Muscle layer of colon (tissue), 2 donors: Measurements from ENCODE around the gene CD300A.
A peak's percentile ranks its signal among the peaks of the same experiment; 100 is the strongest.

Experiments
- H3K27ac ChIP-seq: one replicate; pipeline ENCODE4 v1.7.0; 2013; ENCODE audit warnings: low read depth, mild to moderate bottlenecking, low read length, moderate library complexity
- H3K27me3 ChIP-seq, 2 donors: one replicate each; pipeline ENCODE4 v1.7.0; 2013; ENCODE audit warnings: low read length in 2 of 2, mild to moderate bottlenecking in 2 of 2; ENCODE audit not compliant: insufficient read depth in 2 of 2, control insufficient read depth in 1 of 2
- H3K36me3 ChIP-seq: one replicate; pipeline ENCODE4 v1.7.0; 2013; ENCODE audit warnings: mild to moderate bottlenecking, low read length; ENCODE audit not compliant: insufficient read depth
- H3K4me1 ChIP-seq: one replicate; pipeline ENCODE4 v1.7.0; 2013; ENCODE audit warnings: mild to moderate bottlenecking, low read length; ENCODE audit not compliant: insufficient read depth
- H3K4me3 ChIP-seq, 2 donors: one replicate each; pipeline ENCODE4 v1.7.0; 2013; ENCODE audit warnings: low read length in 2 of 2, low read depth in 1 of 2, mild to moderate bottlenecking in 1 of 2, moderate library complexity in 1 of 2
- H3K9ac ChIP-seq: one replicate; pipeline ENCODE4 v1.7.0; 2013; ENCODE audit warnings: low read length
- H3K9me3 ChIP-seq: one replicate; pipeline ENCODE4 v1.7.0; 2013; ENCODE audit warnings: mild to moderate bottlenecking, low read length
- donor health status: abdominal sarcoma.
- donor health status: Adenocarcinoma of cecum.

Gene CD300A

GRCh38 chr17:74442670-74443515, 23.5 kb upstream of the CD300A start:
- peak overlapping the region in 1 of 2 donors; percentile 35 for H3K4me3 ChIP-seq
- H3K36me3 ChIP-seq, result no peaks in the 10 kb centered on the region
- peak overlapping the region; percentile 43 for H3K27ac ChIP-seq
- H3K9me3 ChIP-seq, result no peaks in the 10 kb centered on the region
- no peak overlapping the region for H3K9ac ChIP-seq
- H3K27me3 ChIP-seq, result no peaks in the 10 kb centered on the region
- H3K4me1 ChIP-seq, result peaks cover 23% of the 10 kb centered on the region

GRCh38 chr17:74443516-74444296, 22.7 kb upstream of the CD300A start:
- Histone ChIP-seq H3K36me3 (no peaks in the 10 kb centered on the region), H3K9me3 (no peaks in the 10 kb centered on the region), H3K9ac (no peak overlapping the region), H3K27me3 (no peaks in the 10 kb centered on the region), H3K27ac (peak overlapping the region; percentile 7), H3K4me1 (peaks cover 23% of the 10 kb centered on the region), H3K4me3 (peak overlapping the region in 1 of 2 donors; percentile 35)

GRCh38 chr17:74444406-74444805, 22.0 kb upstream of the CD300A start:
- Histone ChIP-seq H3K9ac (no peak overlapping the region), H3K27ac (no peak overlapping the region), H3K4me3 (no peak overlapping the region), H3K27me3 (no peaks in the 10 kb centered on the region), H3K4me1 (peaks cover 23% of the 10 kb centered on the region), H3K9me3 (no peaks in the 10 kb centered on the region), H3K36me3 (no peaks in the 10 kb centered on the region)

GRCh38 chr17:74445158-74445557, 21.3 kb upstream of the CD300A start:
- Histone ChIP-seq H3K27me3 (no peaks in the 10 kb centered on the region), H3K4me1 (peaks cover 23% of the 10 kb centered on the region), H3K27ac (no peak overlapping the region), H3K9ac (no peak overlapping the region), H3K36me3 (no peaks in the 10 kb centered on the region), H3K4me3 (no peak overlapping the region), H3K9me3 (no peaks in the 10 kb centered on the region)

GRCh38 chr17:74446551-74447500, 19.6 kb upstream of the CD300A start:
- no peaks in the 10 kb centered on the region for H3K9me3 ChIP-seq
- no peaks in the 10 kb centered on the region for H3K36me3 ChIP-seq
- H3K4me1 ChIP-seq, result peaks cover 23% of the 10 kb centered on the region
- H3K27me3 ChIP-seq, result no peaks in the 10 kb centered on the region
- H3K27ac ChIP-seq, result no peak overlapping the region
- no peak overlapping the region for H3K9ac ChIP-seq
- H3K4me3 ChIP-seq, result no peak overlapping the region

GRCh38 chr17:74447628-74448159, 18.7 kb upstream of the CD300A start:
- H3K4me3 ChIP-seq, result no peak overlapping the region
- H3K27me3 ChIP-seq, result no peaks in the 10 kb centered on the region
- peaks cover 17% of the 10 kb centered on the region for H3K4me1 ChIP-seq
- H3K9ac ChIP-seq, result no peak overlapping the region
- H3K36me3 ChIP-seq, result no peaks in the 10 kb centered on the region
- no peaks in the 10 kb centered on the region for H3K9me3 ChIP-seq
- H3K27ac ChIP-seq, result no peak overlapping the region

- H3K4me1 ChIP-seq, result peaks cover 13% of the 10 kb centered on the region
- H3K4me3 ChIP-seq, result no peak overlapping the region
- no peaks in the 10 kb centered on the region for H3K9me3 ChIP-seq
- H3K27me3 ChIP-seq, result no peaks in the 10 kb centered on the region
- H3K9ac ChIP-seq, result no peak overlapping the region
- no peak overlapping the region for H3K27ac ChIP-seq
- H3K36me3 ChIP-seq, result no peaks in the 10 kb centered on the region
Measured at GRCh38 chr17:74448756-74449155, 17.7 kb upstream of the CD300A start.

- no peaks in the 10 kb centered on the region for H3K9me3 ChIP-seq
- H3K9ac ChIP-seq, result no peak overlapping the region
- no peak overlapping the region for H3K4me3 ChIP-seq
- H3K36me3 ChIP-seq, result no peaks in the 10 kb centered on the region
- H3K27me3 ChIP-seq, result no peaks in the 10 kb centered on the region
- H3K27ac ChIP-seq, result no peak overlapping the region
- peaks cover 9% of the 10 kb centered on the region for H3K4me1 ChIP-seq
Measured at GRCh38 chr17:74449306-74449705, 17.1 kb upstream of the CD300A start.

GRCh38 chr17:74449773-74450172, 16.7 kb upstream of the CD300A start:
- no peak overlapping the region for H3K9ac ChIP-seq
- peaks cover 12% of the 10 kb centered on the region for H3K4me1 ChIP-seq
- no peaks in the 10 kb centered on the region for H3K36me3 ChIP-seq
- no peaks in the 10 kb centered on the region for H3K27me3 ChIP-seq
- no peak overlapping the region for H3K27ac ChIP-seq
- no peaks in the 10 kb centered on the region for H3K9me3 ChIP-seq
- no peak overlapping the region for H3K4me3 ChIP-seq

GRCh38 chr17:74450231-74450630, 16.2 kb upstream of the CD300A start:
- no peaks in the 10 kb centered on the region for H3K9me3 ChIP-seq
- no peak overlapping the region for H3K27ac ChIP-seq
- H3K27me3 ChIP-seq, result no peaks in the 10 kb centered on the region
- no peak overlapping the region for H3K9ac ChIP-seq
- H3K4me1 ChIP-seq, result peaks cover 15% of the 10 kb centered on the region
- H3K36me3 ChIP-seq, result no peaks in the 10 kb centered on the region
- H3K4me3 ChIP-seq, result no peak overlapping the region
